Loucy (cell line): ENCODE measurements around the gene FOXC2.

Experiments
- H2AFZ ChIP-seq: fragments of 200-600 bp; sonication (generic); 2 replicates; pipeline ENCODE4 v1.6.0; 2016; ENCODE audit warnings: antibody characterized with exemption, mild to moderate bottlenecking, low read length, moderate library complexity
- H3F3A ChIP-seq: fragments of 200-600 bp; 2 replicates; pipeline ENCODE4 v1.6.0; 2016; ENCODE audit warnings: antibody characterized with exemption, low read depth, mild to moderate bottlenecking
- H3K27me3 ChIP-seq: fragments of 200-600 bp; sonication (generic); 2 replicates; pipeline ENCODE4 v1.6.1; 2014; ENCODE audit warnings: low read length, mild to moderate bottlenecking; ENCODE audit not compliant: insufficient read depth, poor library complexity, severe bottlenecking
- H3K36me3 ChIP-seq: fragments of 200-600 bp; sonication (generic); 2 replicates; pipeline ENCODE4 v1.6.1; 2016; ENCODE audit warnings: low read length; ENCODE audit not compliant: insufficient read depth
- H3K4me1 ChIP-seq: fragments of 200-600 bp; sonication (generic); 2 replicates; pipeline ENCODE4 v1.5.1; 2014; ENCODE audit warnings: low read length, mild to moderate bottlenecking; ENCODE audit not compliant: insufficient read depth, poor library complexity, severe bottlenecking
- H3K4me2 ChIP-seq: fragments of 200-600 bp; sonication (generic); 2 replicates; pipeline ENCODE4 v1.6.0; 2014; ENCODE audit warnings: antibody characterized with exemption, low read length, low read depth, mild to moderate bottlenecking; ENCODE audit not compliant: poor library complexity, severe bottlenecking
- H3K4me3 ChIP-seq: fragments of 200-600 bp; sonication (generic); 2 replicates; pipeline ENCODE4 v1.5.1; 2014; ENCODE audit warnings: low read length, mild to moderate bottlenecking, mixed read lengths; ENCODE audit not compliant: poor library complexity, severe bottlenecking
- H3K79me2 ChIP-seq: fragments of 200-600 bp; sonication (generic); 2 replicates; pipeline ENCODE4 v1.6.1; 2014; ENCODE audit warnings: low read length; ENCODE audit not compliant: insufficient read depth
- H3K9ac ChIP-seq: fragments of 200-600 bp; sonication (generic); 2 replicates; pipeline ENCODE4 v1.6.0; 2014; ENCODE audit warnings: mild to moderate bottlenecking, low read depth, low read length, moderate library complexity; ENCODE audit not compliant: poor library complexity, severe bottlenecking
- H3K9me2 ChIP-seq: fragments of 200-600 bp; sonication (generic); replicated peaks from 2 replicates; pipeline ENCODE4 v1.6.1; 2016; ENCODE audit warnings: low read depth, low read length, mixed read lengths
- H3K9me3 ChIP-seq: fragments of 200-600 bp; sonication (generic); 2 replicates; pipeline ENCODE4 v1.6.1; 2014; ENCODE audit warnings: mild to moderate bottlenecking, antibody characterized with exemption, low read length, low read depth; ENCODE audit not compliant: insufficient read depth
- H4K20me1 ChIP-seq: fragments of 200-600 bp; sonication (generic); 2 replicates; pipeline ENCODE4 v1.6.0; 2014; ENCODE audit warnings: antibody characterized with exemption, low read length, mild to moderate bottlenecking; ENCODE audit not compliant: insufficient read depth, poor library complexity, severe bottlenecking
- EZH2phosphoT487 ChIP-seq: fragments of 200-600 bp; IDR thresholded peaks from 2 replicates; pipeline ENCODE4 v1.6.1; 2018; ENCODE audit warnings: antibody characterized with exemption, mild to moderate bottlenecking, moderate library complexity, borderline replicate concordance
- TF ChIP-seq, protein P1 (sequence below): fragments of 200-600 bp; sonication (generic); conservative IDR thresholded peaks from 2 replicates; pipeline ENCODE4 v1.5.1; 2014; ENCODE audit warnings: mild to moderate bottlenecking, antibody characterized with exemption, low read length

The FOXC2 gene

DNA sequence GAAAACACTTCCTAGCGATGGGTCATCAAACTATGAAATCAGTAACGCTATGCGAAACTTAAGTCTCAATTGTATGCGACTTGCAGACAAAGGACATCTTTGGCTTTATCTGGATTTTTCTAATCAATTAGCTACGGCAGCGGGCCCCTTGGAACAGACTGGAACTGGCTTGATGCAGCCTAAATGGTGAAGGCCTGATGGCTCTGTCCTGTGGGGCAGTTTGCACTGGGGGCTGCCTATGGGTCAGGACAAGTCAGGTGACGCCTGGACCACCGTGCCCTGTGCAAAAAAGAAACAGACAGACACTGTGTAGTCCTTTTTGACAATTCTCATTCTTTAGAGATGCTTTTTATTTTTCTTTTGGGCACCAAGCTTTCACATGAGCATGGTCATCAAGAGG, 33.6 kb upstream of the FOXC2 start:
- Histone ChIP-seq H3K9me3 (no peaks in the 10 kb centered on the region), H3K4me3 (no peak overlapping the region), H3K79me2 (no peaks in the 10 kb centered on the region), H3F3A (no peaks in the 10 kb centered on the region), H3K4me2 (no peak overlapping the region), H4K20me1 (no peaks in the 10 kb centered on the region), H3K9me2 (no peaks in the 10 kb centered on the region), H3K27me3 (no peaks in the 10 kb centered on the region), H3K36me3 (no peaks in the 10 kb centered on the region), H2AFZ (no peak overlapping the region), H3K4me1 (no peaks in the 10 kb centered on the region), H3K9ac (no peak overlapping the region)
- TF ChIP-seq, protein P1, sequence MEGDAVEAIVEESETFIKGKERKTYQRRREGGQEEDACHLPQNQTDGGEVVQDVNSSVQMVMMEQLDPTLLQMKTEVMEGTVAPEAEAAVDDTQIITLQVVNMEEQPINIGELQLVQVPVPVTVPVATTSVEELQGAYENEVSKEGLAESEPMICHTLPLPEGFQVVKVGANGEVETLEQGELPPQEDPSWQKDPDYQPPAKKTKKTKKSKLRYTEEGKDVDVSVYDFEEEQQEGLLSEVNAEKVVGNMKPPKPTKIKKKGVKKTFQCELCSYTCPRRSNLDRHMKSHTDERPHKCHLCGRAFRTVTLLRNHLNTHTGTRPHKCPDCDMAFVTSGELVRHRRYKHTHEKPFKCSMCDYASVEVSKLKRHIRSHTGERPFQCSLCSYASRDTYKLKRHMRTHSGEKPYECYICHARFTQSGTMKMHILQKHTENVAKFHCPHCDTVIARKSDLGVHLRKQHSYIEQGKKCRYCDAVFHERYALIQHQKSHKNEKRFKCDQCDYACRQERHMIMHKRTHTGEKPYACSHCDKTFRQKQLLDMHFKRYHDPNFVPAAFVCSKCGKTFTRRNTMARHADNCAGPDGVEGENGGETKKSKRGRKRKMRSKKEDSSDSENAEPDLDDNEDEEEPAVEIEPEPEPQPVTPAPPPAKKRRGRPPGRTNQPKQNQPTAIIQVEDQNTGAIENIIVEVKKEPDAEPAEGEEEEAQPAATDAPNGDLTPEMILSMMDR = no peak
- TF ChIP-seq EZH2phosphoT487 = no peak

DNA sequence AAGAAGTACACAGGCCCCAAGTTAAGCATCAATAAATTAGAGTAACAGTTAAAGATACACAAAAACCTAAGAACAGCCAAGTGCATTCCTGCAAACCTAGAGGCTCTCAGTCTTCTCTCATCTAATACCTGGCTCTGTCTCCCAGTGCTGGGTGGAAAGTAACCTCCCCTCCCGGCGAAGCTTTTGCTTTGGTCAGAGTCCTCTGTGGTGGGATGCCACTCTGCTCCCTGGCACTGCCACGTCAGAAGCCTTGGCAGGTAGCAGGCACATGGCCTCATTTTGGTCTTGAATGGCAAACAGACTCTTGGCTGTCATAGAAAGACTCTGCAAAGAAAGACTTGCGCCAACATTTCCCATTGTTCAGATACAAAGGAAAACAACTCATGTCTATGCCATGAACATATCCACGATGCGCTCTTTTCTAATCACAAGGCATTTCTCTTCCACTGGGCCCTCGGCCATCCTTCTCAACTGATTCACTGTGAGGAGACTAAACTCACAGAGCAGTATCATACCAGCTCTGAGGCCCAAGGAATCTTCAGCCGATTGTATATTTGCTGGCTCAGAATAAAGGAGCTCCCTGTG, 32.8 kb upstream of the FOXC2 start:
- Histone ChIP-seq H3K79me2 (no peaks in the 10 kb centered on the region), H3K4me1 (no peaks in the 10 kb centered on the region), H3F3A (no peaks in the 10 kb centered on the region), H3K4me3 (no peak overlapping the region), H3K4me2 (no peak overlapping the region), H3K27me3 (no peaks in the 10 kb centered on the region), H3K9ac (no peak overlapping the region), H3K36me3 (no peaks in the 10 kb centered on the region), H4K20me1 (no peaks in the 10 kb centered on the region), H3K9me3 (no peaks in the 10 kb centered on the region), H3K9me2 (no peaks in the 10 kb centered on the region), H2AFZ (no peak overlapping the region)
- TF ChIP-seq, protein P1 = no peak
- TF ChIP-seq EZH2phosphoT487 = no peak

- no peak overlapping the region for H3K4me3 ChIP-seq
- H3K36me3 ChIP-seq = peaks cover 7% of the 10 kb centered on the region; the same call in 1 of the 2 replicates
- no peaks in the 10 kb centered on the region for H3K4me1 ChIP-seq
- no peaks in the 10 kb centered on the region for H3K9me2 ChIP-seq
- no peak overlapping the region for H3K9ac ChIP-seq
- no peaks in the 10 kb centered on the region for H3F3A ChIP-seq
- no peaks in the 10 kb centered on the region for H4K20me1 ChIP-seq
- no peaks in the 10 kb centered on the region for H3K27me3 ChIP-seq
- TF ChIP-seq, protein P1 = no peak
- TF ChIP-seq EZH2phosphoT487 = no peak
- H2AFZ ChIP-seq = no peak overlapping the region
- H3K79me2 ChIP-seq = no peaks in the 10 kb centered on the region
- no peak overlapping the region for H3K4me2 ChIP-seq
- no peaks in the 10 kb centered on the region for H3K9me3 ChIP-seq
Observed at GRCh38 chr16:86534779-86535615, 31.6 kb upstream of the FOXC2 start.
